Activated CD4-positive, CD25-positive, alpha-beta regulatory T cell treated with anti-CD3 and anti-CD28 coated beads, Interleukin-2, amount 50 U/mL, for 24 hours (primary cell): Measurements from ENCODE around the gene BDH1.
A peak's percentile ranks its signal among the peaks of the same experiment; 100 is the strongest.

Source experiments
- ATAC-seq, 2 donors: fragments of 150-1000 bp; cut with Tn5 transposase; one replicate each; pipeline ENCODE4 v1.10.0; 2021; ENCODE audit warnings: mild to moderate bottlenecking in 1 of 2, moderate library complexity in 1 of 2

Gene BDH1

GRCh38 chr3:197504641-197505121 is 51.1 kb downstream of the BDH1 start:
- no peak for ATAC-seq

- no peak for ATAC-seq
Observed at GRCh38 chr3:197504229-197504628, 51.5 kb downstream of the BDH1 start.

- no peak for ATAC-seq
Observed at GRCh38 chr3:197503652-197504051, 52.1 kb downstream of the BDH1 start.

- ATAC-seq, result peak; percentile 38 to 75
Observed at GRCh38 chr3:197501879-197502620, 53.7 kb downstream of the BDH1 start.

- ATAC-seq, result peak in 1 of 2 donors; percentile 14
Observed at GRCh38 chr3:197501496-197501878, 54.3 kb downstream of the BDH1 start.

GRCh38 chr3:197500812-197501211 is 55.0 kb downstream of the BDH1 start:
- no peak for ATAC-seq

- no peak for ATAC-seq
Observed at GRCh38 chr3:197499427-197499826, 56.3 kb downstream of the BDH1 start.

- no peak for ATAC-seq
Observed at GRCh38 chr3:197498499-197499241, 57.1 kb downstream of the BDH1 start.

GRCh38 chr3:197496746-197497125 is 59.0 kb downstream of the BDH1 start:
- no peak for ATAC-seq

- no peak for ATAC-seq
Observed at GRCh38 chr3:197495999-197496745, 59.6 kb downstream of the BDH1 start.

- no peak for ATAC-seq
Observed at GRCh38 chr3:197495499-197495898, 60.3 kb downstream of the BDH1 start.

GRCh38 chr3:197495059-197495455 is 60.7 kb downstream of the BDH1 start:
- ATAC-seq, result no peak

GRCh38 chr3:197494366-197495058 is 61.3 kb downstream of the BDH1 start:
- no peak for ATAC-seq

GRCh38 chr3:197493049-197493448 is 62.7 kb downstream of the BDH1 start:
- no peak for ATAC-seq

GRCh38 chr3:197491923-197492664 is 63.7 kb downstream of the BDH1 start:
- ATAC-seq, result no peak

- no peak for ATAC-seq
Observed at GRCh38 chr3:197491478-197491877, 64.3 kb downstream of the BDH1 start.

- no peak for ATAC-seq
Observed at GRCh38 chr3:197490098-197491058, 65.4 kb downstream of the BDH1 start.

GRCh38 chr3:197487911-197488391 is 67.8 kb downstream of the BDH1 start:
- ATAC-seq, result no peak

- ATAC-seq, result no peak
Observed at GRCh38 chr3:197486861-197487260, 68.9 kb downstream of the BDH1 start.

GRCh38 chr3:197485143-197485542 is 70.6 kb downstream of the BDH1 start:
- ATAC-seq, result no peak
